Liver (tissue), 9 donors: Measurements from ENCODE around the gene SMAD6. TPM values are rescaled to one million over a fixed set of nuclear protein-coding genes. Genes with fewer than 3 reads are reported as not detected.

Experiments
- DNase-seq: peaks from one replicate; pipeline ENCODE4 v3.0.0-alpha.2; 2017; ENCODE audit warnings: low spot score
- H3K27ac ChIP-seq, 2 donors: one replicate each; pipeline ENCODE4 v1.7.0; 2013; ENCODE audit warnings: inconsistent platforms in 2 of 2, low read length in 2 of 2, control low read depth in 1 of 2, low read depth in 1 of 2, mild to moderate bottlenecking in 1 of 2
- H3K27me3 ChIP-seq, 4 donors: one replicate each; pipeline versions ENCODE4 v1.6.1 to v1.7.0; 2013; ENCODE audit warnings: low read length in 3 of 4, inconsistent platforms in 1 of 4, mild to moderate bottlenecking in 1 of 4, moderate library complexity in 1 of 4; ENCODE audit not compliant: control insufficient read depth in 4 of 4, insufficient read depth in 4 of 4
- H3K36me3 ChIP-seq, 4 donors: one replicate each; pipeline versions ENCODE4 v1.6.1 to v1.7.0; 2013; ENCODE audit warnings: low read length in 3 of 4, mild to moderate bottlenecking in 3 of 4, low read depth in 1 of 4, moderate library complexity in 1 of 4; ENCODE audit not compliant: control insufficient read depth in 4 of 4, insufficient read depth in 3 of 4
- H3K4me1 ChIP-seq, 4 donors: one replicate each; pipeline versions ENCODE4 v1.6.1 to v1.7.0; 2013; ENCODE audit warnings: low read length in 3 of 4, mild to moderate bottlenecking in 3 of 4, moderate library complexity in 1 of 4; ENCODE audit not compliant: control insufficient read depth in 4 of 4, insufficient read depth in 4 of 4
- H3K4me3 ChIP-seq, 3 donors: one replicate each; pipeline versions ENCODE4 v1.6.1 to v1.7.0; 2013; ENCODE audit warnings: low read length in 3 of 3, control low read depth in 1 of 3, low read depth in 1 of 3, mild to moderate bottlenecking in 1 of 3
- H3K9ac ChIP-seq, 2 donors: one replicate each; pipeline ENCODE4 v1.7.0; 2013; ENCODE audit warnings: low read length in 2 of 2, mild to moderate bottlenecking in 2 of 2, moderate library complexity in 2 of 2, control low read depth in 1 of 2, low read depth in 1 of 2
- H3K9me3 ChIP-seq, 4 donors: one replicate each; pipeline versions ENCODE4 v1.6.1 to v1.7.0; 2013; ENCODE audit warnings: low read length in 3 of 4; ENCODE audit not compliant: control insufficient read depth in 4 of 4
- EGR1 ChIP-seq, 2 donors: IDR thresholded peaks; 2 replicates each; pipeline ENCODE4 v1.6.1; 2016 to 2018; ENCODE audit warnings: antibody characterized with exemption in 2 of 2, low read depth in 2 of 2
- FOXA2 ChIP-seq: IDR thresholded peaks from 2 replicates; pipeline ENCODE4 v1.6.1; 2016; ENCODE audit warnings: antibody characterized with exemption
- GABPA ChIP-seq, 2 donors: IDR thresholded peaks in 1 of 2; conservative IDR thresholded peaks in 1 of 2; 2 replicates each; pipeline ENCODE4 v1.6.1; 2016; ENCODE audit warnings: antibody characterized with exemption in 2 of 2, mild to moderate bottlenecking in 1 of 2, moderate library complexity in 1 of 2
- HNF4A ChIP-seq, 2 donors: conservative IDR thresholded peaks; 2 replicates each; pipeline ENCODE4 v1.6.1; 2016; ENCODE audit warnings: antibody characterized with exemption in 2 of 2, mild to moderate bottlenecking in 2 of 2
- HNF4G ChIP-seq: IDR thresholded peaks from 2 replicates; pipeline ENCODE4 v1.6.1; 2016; ENCODE audit warnings: antibody characterized with exemption
- JUND ChIP-seq, 2 donors: IDR thresholded peaks; 2 replicates each; pipeline ENCODE4 v1.6.1; 2016; ENCODE audit warnings: antibody characterized with exemption in 2 of 2
- NR2F2 ChIP-seq: IDR thresholded peaks from 2 replicates; pipeline ENCODE4 v1.6.1; 2016; ENCODE audit warnings: antibody characterized with exemption
- RAD21 ChIP-seq, 2 donors: IDR thresholded peaks; 2 replicates each; pipeline ENCODE4 v1.6.1; 2016; ENCODE audit warnings: antibody characterized with exemption in 2 of 2, mild to moderate bottlenecking in 2 of 2
- RXRA ChIP-seq, 2 donors: IDR thresholded peaks; 2 replicates each; pipeline ENCODE4 v1.6.1; 2017 to 2018; ENCODE audit warnings: antibody characterized with exemption in 2 of 2, mild to moderate bottlenecking in 1 of 2
- SP1 ChIP-seq: IDR thresholded peaks from 2 replicates; pipeline ENCODE4 v1.6.1; 2018; ENCODE audit warnings: antibody characterized with exemption, mild to moderate bottlenecking
- TAF1 ChIP-seq: conservative IDR thresholded peaks from 2 replicates; pipeline ENCODE4 v1.6.1; 2016; ENCODE audit warnings: antibody characterized with exemption, mild to moderate bottlenecking
- YY1 ChIP-seq: IDR thresholded peaks from 2 replicates; pipeline ENCODE4 v1.6.1; 2016; ENCODE audit warnings: antibody characterized with exemption, mild to moderate bottlenecking
- WGBS: extraction: QIAGEN DNeasy Blood & Tissue Kit; methylation state at CpG from one replicate; pipeline ENCODE4 v1.1.7; 2013; 5-methylcytosine and 5-hydroxymethylcytosine counted together
- polyA plus RNA-seq, 2 donors: library from polyadenylated mRNA; stranded (reverse) in 1 of 2; unstranded in 1 of 2; fragments of 200-250 nt in 1 of 2; fragments of >200 nt in 1 of 2; fragmentation: Nextera tagmentation in 1 of 2; extraction: Ambion mirVana in 1 of 2; gene quantifications; one replicate each; pipeline versions ENCODE4 v1.2.1 to v1.2.3, GENCODE V29; 2013 to 2015
- total RNA-seq, 2 donors: library from RNA; depleted of rRNA; stranded (reverse); fragments of >200 nt; gene quantifications; one replicate each; pipeline ENCODE4 v1.2.3, GENCODE V29; 2014
- TF ChIP-seq, protein P1 (sequence below): IDR thresholded peaks from 2 replicates; pipeline ENCODE4 v1.6.1; 2016; ENCODE audit warnings: antibody characterized with exemption
- TF ChIP-seq, protein P2 (sequence below): IDR thresholded peaks from 2 replicates; pipeline ENCODE4 v1.6.1; 2016; ENCODE audit warnings: antibody characterized with exemption, mild to moderate bottlenecking
- TF ChIP-seq, protein P3 (sequence below): IDR thresholded peaks from 2 replicates; pipeline ENCODE4 v1.6.1; 2016; ENCODE audit warnings: antibody characterized with exemption
- TF ChIP-seq, protein P4 (sequence below): fragments of 150-350 bp; IDR thresholded peaks from 2 replicates; pipeline ENCODE4 v1.5.1; 2017; ENCODE audit warnings: improper control_type of control experiment, low read depth, low read length; ENCODE audit not compliant: missing input control
- TF ChIP-seq, protein P5 (sequence below): IDR thresholded peaks from 2 replicates; pipeline ENCODE4 v1.6.1; 2016; ENCODE audit warnings: antibody characterized with exemption
- donor health status: healthy.
- donor health status: healthy.
- donor health status: healthy.
- donor health status: healthy.
- donor health status: healthy.

SMAD6 gene
- total and polyA plus RNA-seq, 4 donors, result 1.2 to 15.1 (median 11.0) TPM

DNA sequence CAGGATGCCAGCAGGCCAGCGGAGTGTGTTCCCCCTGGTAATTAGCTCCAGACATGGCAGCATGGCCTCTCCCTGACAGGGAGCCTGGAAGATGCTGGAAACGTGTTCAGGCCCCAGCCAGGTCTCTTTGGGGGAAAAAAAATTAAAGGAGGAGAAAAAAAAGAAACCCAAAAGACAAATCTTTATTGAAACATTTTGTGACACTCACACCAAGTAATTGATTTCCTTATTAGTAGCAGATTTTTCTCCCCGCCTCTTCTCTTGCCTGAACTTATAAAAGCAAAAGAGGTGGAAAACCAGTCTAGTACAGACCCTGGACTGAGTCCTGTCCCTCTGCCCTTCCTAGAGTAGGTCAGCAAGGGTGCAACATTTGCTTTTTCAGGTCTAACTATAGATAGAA, 42.7 kb upstream of the SMAD6 start:
- H3K9me3 ChIP-seq, result no peaks in the 10 kb centered on the region
- no peak for DNase-seq
- TF ChIP-seq SP1 (no peak), TAF1 (no peak)
- TF ChIP-seq, protein P1, sequence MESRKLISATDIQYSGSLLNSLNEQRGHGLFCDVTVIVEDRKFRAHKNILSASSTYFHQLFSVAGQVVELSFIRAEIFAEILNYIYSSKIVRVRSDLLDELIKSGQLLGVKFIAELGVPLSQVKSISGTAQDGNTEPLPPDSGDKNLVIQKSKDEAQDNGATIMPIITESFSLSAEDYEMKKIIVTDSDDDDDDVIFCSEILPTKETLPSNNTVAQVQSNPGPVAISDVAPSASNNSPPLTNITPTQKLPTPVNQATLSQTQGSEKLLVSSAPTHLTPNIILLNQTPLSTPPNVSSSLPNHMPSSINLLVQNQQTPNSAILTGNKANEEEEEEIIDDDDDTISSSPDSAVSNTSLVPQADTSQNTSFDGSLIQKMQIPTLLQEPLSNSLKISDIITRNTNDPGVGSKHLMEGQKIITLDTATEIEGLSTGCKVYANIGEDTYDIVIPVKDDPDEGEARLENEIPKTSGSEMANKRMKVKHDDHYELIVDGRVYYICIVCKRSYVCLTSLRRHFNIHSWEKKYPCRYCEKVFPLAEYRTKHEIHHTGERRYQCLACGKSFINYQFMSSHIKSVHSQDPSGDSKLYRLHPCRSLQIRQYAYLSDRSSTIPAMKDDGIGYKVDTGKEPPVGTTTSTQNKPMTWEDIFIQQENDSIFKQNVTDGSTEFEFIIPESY, result no peak
- no peak overlapping the region for H3K27ac ChIP-seq
- WGBS, result 91% methylated on average over 3 of the region's 3 CpGs
- H3K27me3 ChIP-seq, result no peaks in the 10 kb centered on the region
- no peak overlapping the region for H3K9ac ChIP-seq
- H3K4me3 ChIP-seq, result no peak overlapping the region
- H3K36me3 ChIP-seq, result no peaks in the 10 kb centered on the region
- H3K4me1 ChIP-seq, result peaks cover 0 to 15% (median 7%) of the 10 kb centered on the region in 4 donors

DNA sequence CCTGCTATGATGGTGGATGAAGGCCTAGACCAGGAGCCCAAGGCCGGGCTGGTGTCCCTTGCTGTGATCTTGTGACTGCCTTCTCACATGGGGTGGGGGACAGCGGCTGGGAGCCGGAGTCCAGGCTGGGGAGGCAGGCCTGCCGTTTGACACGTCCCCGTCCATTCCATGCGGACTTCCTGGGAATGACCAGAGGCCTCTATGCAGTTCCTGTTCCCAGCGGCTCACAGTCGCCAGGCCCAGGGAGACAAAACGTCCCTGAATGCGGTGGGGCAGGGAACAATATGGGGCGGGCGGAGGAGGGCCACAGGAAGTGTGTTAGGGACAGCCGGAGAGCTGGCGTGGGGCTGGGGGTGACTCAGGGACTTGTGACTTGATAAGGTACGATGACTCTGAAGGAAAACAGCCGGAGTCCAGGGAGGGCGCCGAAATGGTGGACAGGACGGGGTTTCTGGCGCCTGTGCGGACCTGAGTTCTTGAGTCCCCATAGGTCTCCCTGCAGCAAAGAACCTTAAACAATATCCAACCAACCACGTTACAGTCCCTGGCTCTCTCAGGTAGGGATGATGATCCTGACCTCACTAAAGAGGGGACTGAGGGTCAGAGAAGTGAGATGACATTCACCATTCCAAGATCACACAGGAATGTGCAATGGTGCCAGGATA, 40.5 kb upstream of the SMAD6 start:
- Histone ChIP-seq H3K9ac (no peak overlapping the region), H3K4me1 (no peaks in the 10 kb centered on the region), H3K9me3 (no peaks in the 10 kb centered on the region), H3K36me3 (no peaks in the 10 kb centered on the region), H3K27ac (peak overlapping the region; percentile 65 to 68), H3K27me3 (no peaks in the 10 kb centered on the region), H3K4me3 (no peak overlapping the region)
- TF ChIP-seq JUND (IDR thresholded peaks at IDR 0.05), result peak in 1 of 2 donors; percentile 58
- TF ChIP-seq, protein P2, sequence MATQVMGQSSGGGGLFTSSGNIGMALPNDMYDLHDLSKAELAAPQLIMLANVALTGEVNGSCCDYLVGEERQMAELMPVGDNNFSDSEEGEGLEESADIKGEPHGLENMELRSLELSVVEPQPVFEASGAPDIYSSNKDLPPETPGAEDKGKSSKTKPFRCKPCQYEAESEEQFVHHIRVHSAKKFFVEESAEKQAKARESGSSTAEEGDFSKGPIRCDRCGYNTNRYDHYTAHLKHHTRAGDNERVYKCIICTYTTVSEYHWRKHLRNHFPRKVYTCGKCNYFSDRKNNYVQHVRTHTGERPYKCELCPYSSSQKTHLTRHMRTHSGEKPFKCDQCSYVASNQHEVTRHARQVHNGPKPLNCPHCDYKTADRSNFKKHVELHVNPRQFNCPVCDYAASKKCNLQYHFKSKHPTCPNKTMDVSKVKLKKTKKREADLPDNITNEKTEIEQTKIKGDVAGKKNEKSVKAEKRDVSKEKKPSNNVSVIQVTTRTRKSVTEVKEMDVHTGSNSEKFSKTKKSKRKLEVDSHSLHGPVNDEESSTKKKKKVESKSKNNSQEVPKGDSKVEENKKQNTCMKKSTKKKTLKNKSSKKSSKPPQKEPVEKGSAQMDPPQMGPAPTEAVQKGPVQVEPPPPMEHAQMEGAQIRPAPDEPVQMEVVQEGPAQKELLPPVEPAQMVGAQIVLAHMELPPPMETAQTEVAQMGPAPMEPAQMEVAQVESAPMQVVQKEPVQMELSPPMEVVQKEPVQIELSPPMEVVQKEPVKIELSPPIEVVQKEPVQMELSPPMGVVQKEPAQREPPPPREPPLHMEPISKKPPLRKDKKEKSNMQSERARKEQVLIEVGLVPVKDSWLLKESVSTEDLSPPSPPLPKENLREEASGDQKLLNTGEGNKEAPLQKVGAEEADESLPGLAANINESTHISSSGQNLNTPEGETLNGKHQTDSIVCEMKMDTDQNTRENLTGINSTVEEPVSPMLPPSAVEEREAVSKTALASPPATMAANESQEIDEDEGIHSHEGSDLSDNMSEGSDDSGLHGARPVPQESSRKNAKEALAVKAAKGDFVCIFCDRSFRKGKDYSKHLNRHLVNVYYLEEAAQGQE, result no peak
- TF ChIP-seq HNF4A (conservative IDR thresholded peaks at IDR 0.05), result no peak
- TF ChIP-seq, protein P1, result no peak
- TF ChIP-seq YY1, result peak; percentile 41
- TF ChIP-seq TAF1, result no peak
- TF ChIP-seq FOXA2, result no peak
- peak; percentile 75 for TF ChIP-seq SP1
- TF ChIP-seq RAD21 (IDR thresholded peaks at IDR 0.05), result peak in 1 of 2 donors; percentile 47
- TF ChIP-seq, protein P3, sequence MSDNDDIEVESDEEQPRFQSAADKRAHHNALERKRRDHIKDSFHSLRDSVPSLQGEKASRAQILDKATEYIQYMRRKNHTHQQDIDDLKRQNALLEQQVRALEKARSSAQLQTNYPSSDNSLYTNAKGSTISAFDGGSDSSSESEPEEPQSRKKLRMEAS, result no peak
- TF ChIP-seq, protein P4, sequence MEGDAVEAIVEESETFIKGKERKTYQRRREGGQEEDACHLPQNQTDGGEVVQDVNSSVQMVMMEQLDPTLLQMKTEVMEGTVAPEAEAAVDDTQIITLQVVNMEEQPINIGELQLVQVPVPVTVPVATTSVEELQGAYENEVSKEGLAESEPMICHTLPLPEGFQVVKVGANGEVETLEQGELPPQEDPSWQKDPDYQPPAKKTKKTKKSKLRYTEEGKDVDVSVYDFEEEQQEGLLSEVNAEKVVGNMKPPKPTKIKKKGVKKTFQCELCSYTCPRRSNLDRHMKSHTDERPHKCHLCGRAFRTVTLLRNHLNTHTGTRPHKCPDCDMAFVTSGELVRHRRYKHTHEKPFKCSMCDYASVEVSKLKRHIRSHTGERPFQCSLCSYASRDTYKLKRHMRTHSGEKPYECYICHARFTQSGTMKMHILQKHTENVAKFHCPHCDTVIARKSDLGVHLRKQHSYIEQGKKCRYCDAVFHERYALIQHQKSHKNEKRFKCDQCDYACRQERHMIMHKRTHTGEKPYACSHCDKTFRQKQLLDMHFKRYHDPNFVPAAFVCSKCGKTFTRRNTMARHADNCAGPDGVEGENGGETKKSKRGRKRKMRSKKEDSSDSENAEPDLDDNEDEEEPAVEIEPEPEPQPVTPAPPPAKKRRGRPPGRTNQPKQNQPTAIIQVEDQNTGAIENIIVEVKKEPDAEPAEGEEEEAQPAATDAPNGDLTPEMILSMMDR, result no peak
- TF ChIP-seq RXRA (IDR thresholded peaks at IDR 0.05), result peak; percentile 24 to 52
- TF ChIP-seq, protein P5, sequence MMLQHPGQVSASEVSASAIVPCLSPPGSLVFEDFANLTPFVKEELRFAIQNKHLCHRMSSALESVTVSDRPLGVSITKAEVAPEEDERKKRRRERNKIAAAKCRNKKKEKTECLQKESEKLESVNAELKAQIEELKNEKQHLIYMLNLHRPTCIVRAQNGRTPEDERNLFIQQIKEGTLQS, result no peak
- TF ChIP-seq GABPA (IDR thresholded peaks at IDR 0.05 in 1 of 2, conservative IDR thresholded peaks at IDR 0.05 in 1 of 2), result peak in 1 of 2 donors; percentile 19
- TF ChIP-seq NR2F2, result peak; percentile 64
- no peak for TF ChIP-seq EGR1 (IDR thresholded peaks at IDR 0.05; ENCODE audit: low read depth in 2 of 2)
- no peak for TF ChIP-seq HNF4G
- 80% methylated on average over 23 of the region's 23 CpGs for WGBS
- no peak for DNase-seq
